Uterus (tissue), 2 donors: ENCODE results near the gene TSPAN17.

Experiments used
- CTCF ChIP-seq, 4 experiments: fragments of 200-600 bp in 2 of 4; fragments of 450-650 bp in 2 of 4; sonication (generic) in 2 of 4; IDR thresholded peaks; one replicate each; pipeline ENCODE4 v1.5.1; 2016 to 2019; ENCODE audit warnings: antibody characterized with exemption in 4 of 4, mild to moderate bottlenecking in 2 of 4, moderate library complexity in 1 of 4
- POLR2A ChIP-seq, 2 donors: fragments of 450-650 bp; IDR thresholded peaks; one replicate each; pipeline ENCODE4 v1.6.1; 2016; ENCODE audit warnings: antibody characterized with exemption in 2 of 2, mild to moderate bottlenecking in 1 of 2, moderate library complexity in 1 of 2

- TF ChIP-seq POLR2A (IDR thresholded peaks at IDR 0.05): no peak
- TF ChIP-seq CTCF (IDR thresholded peaks at IDR 0.05): no peak
Observed at GRCh38 chr5:176616511-176616910, 30.8 kb upstream of the TSPAN17 start.
